ENCODE measurements around the gene KCNQ1OT1.

GRCh38 chr11:2667940-2668339 lies 31.9 kb downstream of the KCNQ1OT1 start:
- TF ChIP-seq, protein P1, sequence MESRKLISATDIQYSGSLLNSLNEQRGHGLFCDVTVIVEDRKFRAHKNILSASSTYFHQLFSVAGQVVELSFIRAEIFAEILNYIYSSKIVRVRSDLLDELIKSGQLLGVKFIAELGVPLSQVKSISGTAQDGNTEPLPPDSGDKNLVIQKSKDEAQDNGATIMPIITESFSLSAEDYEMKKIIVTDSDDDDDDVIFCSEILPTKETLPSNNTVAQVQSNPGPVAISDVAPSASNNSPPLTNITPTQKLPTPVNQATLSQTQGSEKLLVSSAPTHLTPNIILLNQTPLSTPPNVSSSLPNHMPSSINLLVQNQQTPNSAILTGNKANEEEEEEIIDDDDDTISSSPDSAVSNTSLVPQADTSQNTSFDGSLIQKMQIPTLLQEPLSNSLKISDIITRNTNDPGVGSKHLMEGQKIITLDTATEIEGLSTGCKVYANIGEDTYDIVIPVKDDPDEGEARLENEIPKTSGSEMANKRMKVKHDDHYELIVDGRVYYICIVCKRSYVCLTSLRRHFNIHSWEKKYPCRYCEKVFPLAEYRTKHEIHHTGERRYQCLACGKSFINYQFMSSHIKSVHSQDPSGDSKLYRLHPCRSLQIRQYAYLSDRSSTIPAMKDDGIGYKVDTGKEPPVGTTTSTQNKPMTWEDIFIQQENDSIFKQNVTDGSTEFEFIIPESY (IDR thresholded peaks at IDR 0.05) = no peak
- TF ChIP-seq, protein P2, sequence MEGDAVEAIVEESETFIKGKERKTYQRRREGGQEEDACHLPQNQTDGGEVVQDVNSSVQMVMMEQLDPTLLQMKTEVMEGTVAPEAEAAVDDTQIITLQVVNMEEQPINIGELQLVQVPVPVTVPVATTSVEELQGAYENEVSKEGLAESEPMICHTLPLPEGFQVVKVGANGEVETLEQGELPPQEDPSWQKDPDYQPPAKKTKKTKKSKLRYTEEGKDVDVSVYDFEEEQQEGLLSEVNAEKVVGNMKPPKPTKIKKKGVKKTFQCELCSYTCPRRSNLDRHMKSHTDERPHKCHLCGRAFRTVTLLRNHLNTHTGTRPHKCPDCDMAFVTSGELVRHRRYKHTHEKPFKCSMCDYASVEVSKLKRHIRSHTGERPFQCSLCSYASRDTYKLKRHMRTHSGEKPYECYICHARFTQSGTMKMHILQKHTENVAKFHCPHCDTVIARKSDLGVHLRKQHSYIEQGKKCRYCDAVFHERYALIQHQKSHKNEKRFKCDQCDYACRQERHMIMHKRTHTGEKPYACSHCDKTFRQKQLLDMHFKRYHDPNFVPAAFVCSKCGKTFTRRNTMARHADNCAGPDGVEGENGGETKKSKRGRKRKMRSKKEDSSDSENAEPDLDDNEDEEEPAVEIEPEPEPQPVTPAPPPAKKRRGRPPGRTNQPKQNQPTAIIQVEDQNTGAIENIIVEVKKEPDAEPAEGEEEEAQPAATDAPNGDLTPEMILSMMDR (IDR thresholded peaks at IDR 0.05; ENCODE audit: low read depth, low read length, missing input control) = no peak
- no peak for TF ChIP-seq RAD21 (IDR thresholded peaks at IDR 0.05)
- TF ChIP-seq YY1 (IDR thresholded peaks at IDR 0.05) = no peak
- TF ChIP-seq SP1 (IDR thresholded peaks at IDR 0.05) = no peak
- no peak for TF ChIP-seq REST (IDR thresholded peaks at IDR 0.05)
